Measurements from ENCODE around the gene LAMB2.

Gene LAMB2

DNA sequence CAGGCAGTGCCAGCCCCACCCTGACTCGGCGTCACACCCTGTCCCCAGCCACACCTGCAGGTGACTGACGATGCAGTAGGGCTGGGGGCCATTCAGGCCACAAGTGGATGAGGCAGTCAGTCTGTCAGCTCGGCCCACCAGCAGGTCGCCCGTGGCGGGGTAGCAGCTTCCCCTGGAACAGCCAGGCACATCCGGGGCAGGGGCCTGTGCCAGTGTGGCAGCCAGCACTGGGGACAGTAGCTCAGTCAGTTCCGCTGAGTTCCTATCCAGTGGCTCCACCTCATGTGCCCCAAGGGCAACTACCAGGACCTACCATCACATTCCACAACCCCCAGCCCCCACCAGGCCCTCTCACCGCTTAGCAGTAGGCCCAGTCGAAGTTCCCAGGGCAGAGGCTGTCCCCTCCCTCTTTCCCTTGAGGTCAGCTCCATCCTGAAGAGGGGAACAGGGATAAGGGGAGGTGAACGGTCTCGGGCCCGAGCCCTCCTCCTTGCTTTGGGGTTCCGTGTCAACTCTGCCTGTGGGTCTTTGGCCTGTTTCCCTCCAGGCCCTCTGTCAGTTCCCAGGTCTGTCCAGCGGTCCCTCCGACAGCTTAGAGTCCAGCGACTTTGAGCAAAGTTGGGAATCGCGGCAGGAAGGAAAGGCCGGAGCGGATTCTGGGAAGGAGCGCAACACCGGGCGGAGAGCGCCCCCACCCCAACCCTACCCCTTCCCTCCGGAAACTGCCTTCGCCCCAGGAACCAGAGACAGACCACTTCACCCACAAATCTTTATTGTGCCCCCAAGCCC is at the start of gene LAMB2:
LAMB2 (minus strand) TSS at position 614 of the 789 bp plus-strand sequence; CDS start at position 431, 183 bp downstream.
- Histone ChIP-seq H3K27me3 (replicated peaks; ENCODE audit: control insufficient read depth, insufficient read depth, low read length) (no peaks in the 10 kb centered on the region), H3K36me3 (ENCODE audit: control insufficient read depth, insufficient read depth, low read length) (no peaks in the 10 kb centered on the region), H3K4me3 (replicated peaks; ENCODE audit: low read depth, low read length) (no peak within 1 kb of the TSS)
- no peak for DNase-seq (ENCODE audit: extremely low read depth, insufficient read length)
- TF ChIP-seq, protein P1, sequence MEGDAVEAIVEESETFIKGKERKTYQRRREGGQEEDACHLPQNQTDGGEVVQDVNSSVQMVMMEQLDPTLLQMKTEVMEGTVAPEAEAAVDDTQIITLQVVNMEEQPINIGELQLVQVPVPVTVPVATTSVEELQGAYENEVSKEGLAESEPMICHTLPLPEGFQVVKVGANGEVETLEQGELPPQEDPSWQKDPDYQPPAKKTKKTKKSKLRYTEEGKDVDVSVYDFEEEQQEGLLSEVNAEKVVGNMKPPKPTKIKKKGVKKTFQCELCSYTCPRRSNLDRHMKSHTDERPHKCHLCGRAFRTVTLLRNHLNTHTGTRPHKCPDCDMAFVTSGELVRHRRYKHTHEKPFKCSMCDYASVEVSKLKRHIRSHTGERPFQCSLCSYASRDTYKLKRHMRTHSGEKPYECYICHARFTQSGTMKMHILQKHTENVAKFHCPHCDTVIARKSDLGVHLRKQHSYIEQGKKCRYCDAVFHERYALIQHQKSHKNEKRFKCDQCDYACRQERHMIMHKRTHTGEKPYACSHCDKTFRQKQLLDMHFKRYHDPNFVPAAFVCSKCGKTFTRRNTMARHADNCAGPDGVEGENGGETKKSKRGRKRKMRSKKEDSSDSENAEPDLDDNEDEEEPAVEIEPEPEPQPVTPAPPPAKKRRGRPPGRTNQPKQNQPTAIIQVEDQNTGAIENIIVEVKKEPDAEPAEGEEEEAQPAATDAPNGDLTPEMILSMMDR (IDR thresholded peaks at IDR 0.05; ENCODE audit: insufficient read depth, low read length, poor library complexity, severe bottlenecking) = no peak

DNA sequence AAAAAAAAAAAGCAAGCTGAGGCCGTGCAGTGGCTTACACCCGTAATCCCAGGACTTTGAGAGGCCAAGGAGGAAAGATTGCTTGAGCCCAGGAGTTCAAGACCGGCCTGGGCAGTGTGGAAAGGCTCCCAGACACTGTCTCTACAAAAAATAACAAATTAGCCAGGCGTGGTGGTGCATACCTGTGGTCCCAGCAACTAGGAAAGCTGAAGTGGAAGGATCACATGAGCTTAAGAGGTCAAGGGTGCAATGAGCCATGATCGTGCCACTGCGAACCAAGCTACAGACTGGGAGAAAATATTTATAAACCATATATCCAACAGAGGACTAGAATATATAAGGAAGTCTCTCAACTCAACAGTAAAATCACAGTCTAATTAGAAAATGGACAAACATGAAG is 48.5 kb upstream of the LAMB2 start:
- H3K27me3 ChIP-seq (replicated peaks; ENCODE audit: control insufficient read depth, insufficient read depth, low read length) = no peaks in the 10 kb centered on the region
- no peak for DNase-seq (ENCODE audit: extremely low read depth, insufficient read length)
- TF ChIP-seq, protein P1 (IDR thresholded peaks at IDR 0.05; ENCODE audit: insufficient read depth, low read length, poor library complexity, severe bottlenecking) = no peak
- H3K36me3 ChIP-seq (ENCODE audit: control insufficient read depth, insufficient read depth, low read length) = no peaks in the 10 kb centered on the region
- H3K4me3 ChIP-seq (replicated peaks; ENCODE audit: low read depth, low read length) = no peak overlapping the region

DNA sequence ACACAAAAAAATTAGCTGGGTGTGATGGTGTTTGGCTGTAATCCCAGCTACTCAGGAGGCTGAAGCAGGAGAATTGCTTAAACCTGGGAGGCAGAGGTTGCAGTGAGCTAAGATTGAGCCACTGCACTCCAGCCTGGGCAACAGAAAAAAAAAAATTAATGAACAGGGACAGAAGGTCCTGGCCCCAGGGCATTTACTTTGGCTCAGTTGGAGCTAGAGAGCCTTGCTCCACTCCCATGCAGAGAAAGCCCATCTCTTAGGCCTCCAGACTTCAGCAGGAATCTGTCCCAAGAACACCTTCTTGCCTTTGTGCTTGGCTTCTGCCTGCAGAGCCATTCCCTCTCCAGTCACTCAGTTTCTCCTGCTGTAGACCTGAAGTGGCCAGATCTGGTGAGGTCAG is 47.3 kb upstream of the LAMB2 start:
- DNase-seq (ENCODE audit: extremely low read depth, insufficient read length) = no peak
- TF ChIP-seq, protein P1 (IDR thresholded peaks at IDR 0.05; ENCODE audit: insufficient read depth, low read length, poor library complexity, severe bottlenecking) = no peak
- H3K36me3 ChIP-seq (ENCODE audit: control insufficient read depth, insufficient read depth, low read length) = no peaks in the 10 kb centered on the region
- no peaks in the 10 kb centered on the region for H3K27me3 ChIP-seq (replicated peaks; ENCODE audit: control insufficient read depth, insufficient read depth, low read length)
- H3K4me3 ChIP-seq (replicated peaks; ENCODE audit: low read depth, low read length) = no peak overlapping the region

DNA sequence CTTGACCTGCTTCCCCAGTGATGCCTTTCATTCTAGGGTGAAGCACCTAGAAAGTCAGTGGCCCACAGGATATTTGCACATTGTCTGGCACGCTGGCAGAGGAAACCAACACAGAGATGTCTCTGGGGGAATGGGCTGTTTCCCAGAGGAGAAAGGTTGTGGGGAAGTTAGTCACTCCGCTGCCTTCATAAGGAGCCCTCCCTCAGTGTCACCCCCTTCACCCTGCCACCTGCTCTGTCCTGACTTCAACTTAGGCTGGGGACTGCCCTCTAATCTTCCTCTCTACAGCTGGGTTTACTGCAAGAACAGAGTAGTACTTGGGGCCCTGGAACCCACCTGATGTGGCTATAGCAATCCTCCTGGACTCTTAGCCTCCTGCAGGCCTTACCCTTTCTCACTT is 44.2 kb upstream of the LAMB2 start:
- Histone ChIP-seq H3K27me3 (replicated peaks; ENCODE audit: control insufficient read depth, insufficient read depth, low read length) (no peaks in the 10 kb centered on the region), H3K36me3 (ENCODE audit: control insufficient read depth, insufficient read depth, low read length) (no peaks in the 10 kb centered on the region), H3K4me3 (replicated peaks; ENCODE audit: low read depth, low read length) (no peak overlapping the region)
- no peak for DNase-seq (ENCODE audit: extremely low read depth, insufficient read length)
- TF ChIP-seq, protein P1 (IDR thresholded peaks at IDR 0.05; ENCODE audit: insufficient read depth, low read length, poor library complexity, severe bottlenecking) = no peak

DNA sequence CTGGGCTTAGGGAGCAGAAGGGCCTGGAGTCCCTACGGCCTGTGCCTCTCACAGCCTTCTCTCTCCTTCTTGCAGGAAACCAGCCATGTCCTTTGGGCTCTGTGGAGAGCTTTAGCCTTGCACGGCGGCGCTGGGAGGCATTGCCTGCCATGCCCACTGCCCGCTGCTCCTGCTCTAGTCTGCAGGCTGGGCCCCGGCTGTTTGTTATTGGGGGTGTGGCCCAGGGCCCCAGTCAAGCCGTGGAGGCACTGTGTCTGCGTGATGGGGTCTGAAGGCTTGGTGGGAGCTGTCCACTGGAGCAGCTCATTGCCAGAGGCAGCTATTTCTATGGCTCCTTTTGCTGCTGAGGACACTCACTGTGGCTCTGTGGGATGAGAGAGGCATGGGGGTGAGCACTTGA is 42.7 kb upstream of the LAMB2 start:
- TF ChIP-seq, protein P1 (IDR thresholded peaks at IDR 0.05; ENCODE audit: insufficient read depth, low read length, poor library complexity, severe bottlenecking) = no peak
- no peak for DNase-seq (ENCODE audit: extremely low read depth, insufficient read length)
- H3K4me3 ChIP-seq (replicated peaks; ENCODE audit: low read depth, low read length) = no peak overlapping the region
- H3K36me3 ChIP-seq (ENCODE audit: control insufficient read depth, insufficient read depth, low read length) = no peaks in the 10 kb centered on the region
- no peaks in the 10 kb centered on the region for H3K27me3 ChIP-seq (replicated peaks; ENCODE audit: control insufficient read depth, insufficient read depth, low read length)
